22Rv1 (cell line): ENCODE measurements around the gene CA10.

Source experiments
- ZFX ChIP-seq: fragments of 450-650 bp; IDR thresholded peaks from 2 replicates; pipeline ENCODE4 v1.6.1; 2017; ENCODE audit warnings: antibody characterized with exemption, borderline replicate concordance
- TF ChIP-seq, protein P1 (sequence below): fragments of 450-650 bp; IDR thresholded peaks from 2 replicates; pipeline ENCODE4 v1.5.1; 2017; ENCODE audit warnings: mild to moderate bottlenecking

- TF ChIP-seq, protein P1, sequence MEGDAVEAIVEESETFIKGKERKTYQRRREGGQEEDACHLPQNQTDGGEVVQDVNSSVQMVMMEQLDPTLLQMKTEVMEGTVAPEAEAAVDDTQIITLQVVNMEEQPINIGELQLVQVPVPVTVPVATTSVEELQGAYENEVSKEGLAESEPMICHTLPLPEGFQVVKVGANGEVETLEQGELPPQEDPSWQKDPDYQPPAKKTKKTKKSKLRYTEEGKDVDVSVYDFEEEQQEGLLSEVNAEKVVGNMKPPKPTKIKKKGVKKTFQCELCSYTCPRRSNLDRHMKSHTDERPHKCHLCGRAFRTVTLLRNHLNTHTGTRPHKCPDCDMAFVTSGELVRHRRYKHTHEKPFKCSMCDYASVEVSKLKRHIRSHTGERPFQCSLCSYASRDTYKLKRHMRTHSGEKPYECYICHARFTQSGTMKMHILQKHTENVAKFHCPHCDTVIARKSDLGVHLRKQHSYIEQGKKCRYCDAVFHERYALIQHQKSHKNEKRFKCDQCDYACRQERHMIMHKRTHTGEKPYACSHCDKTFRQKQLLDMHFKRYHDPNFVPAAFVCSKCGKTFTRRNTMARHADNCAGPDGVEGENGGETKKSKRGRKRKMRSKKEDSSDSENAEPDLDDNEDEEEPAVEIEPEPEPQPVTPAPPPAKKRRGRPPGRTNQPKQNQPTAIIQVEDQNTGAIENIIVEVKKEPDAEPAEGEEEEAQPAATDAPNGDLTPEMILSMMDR: no peak
- TF ChIP-seq ZFX: no peak
These were observed 310.1 kb downstream of the CA10 start for GRCh38 chr17:51848451-51848850.
